HG03039 (cell line): ENCODE results near the gene PPM1L.
A peak's percentile ranks its signal among the peaks of the same experiment; 100 is the strongest.

Experiments used
- ATAC-seq: cut with Tn5 transposase; IDR thresholded peaks from one replicate; pipeline ENCODE4 v1.9.1; 2021; ENCODE audit warnings: mild to moderate bottlenecking, moderate library complexity; ENCODE audit not compliant: unreplicated experiment

PPM1L gene

GRCh38 chr3:160921020-160921635, 165.1 kb downstream of the PPM1L start:
- peak; percentile 59 for ATAC-seq

GRCh38 chr3:160924776-160925175, 168.7 kb downstream of the PPM1L start:
- ATAC-seq, result no peak

GRCh38 chr3:160927620-160928019, 171.6 kb downstream of the PPM1L start:
- ATAC-seq, result no peak

DNA sequence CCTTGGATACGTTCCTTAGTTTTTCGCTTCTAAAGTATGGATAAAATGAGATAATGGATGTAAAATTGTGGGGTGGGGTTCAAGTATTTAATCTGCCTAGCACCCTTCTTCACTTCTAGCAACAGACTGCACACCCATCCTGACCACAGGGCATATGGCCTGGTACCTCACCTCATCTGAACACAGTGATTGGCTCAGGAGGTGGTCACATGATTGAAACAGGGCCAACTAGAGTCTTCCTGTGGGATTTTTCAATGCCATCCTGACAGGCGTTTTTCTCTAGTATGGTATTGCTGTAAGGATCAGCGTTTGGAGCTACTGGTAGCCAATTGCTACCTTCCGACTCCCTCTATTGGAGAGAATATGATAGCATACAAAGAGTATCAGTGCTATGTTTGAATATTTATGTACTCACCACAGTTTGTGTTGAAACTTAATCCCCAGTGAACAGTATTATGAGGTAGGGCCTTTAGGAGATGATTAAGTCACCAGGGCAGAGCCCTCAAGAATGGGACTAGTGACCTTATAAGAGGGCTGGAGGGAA, 172.2 kb downstream of the PPM1L start:
- ATAC-seq, result no peak

GRCh38 chr3:160929595-160929994, 173.6 kb downstream of the PPM1L start:
- no peak for ATAC-seq

- ATAC-seq, result no peak
Measured at GRCh38 chr3:160931474-160931873, 175.4 kb downstream of the PPM1L start.

GRCh38 chr3:160935413-160936095, 179.5 kb downstream of the PPM1L start:
- no peak for ATAC-seq

DNA sequence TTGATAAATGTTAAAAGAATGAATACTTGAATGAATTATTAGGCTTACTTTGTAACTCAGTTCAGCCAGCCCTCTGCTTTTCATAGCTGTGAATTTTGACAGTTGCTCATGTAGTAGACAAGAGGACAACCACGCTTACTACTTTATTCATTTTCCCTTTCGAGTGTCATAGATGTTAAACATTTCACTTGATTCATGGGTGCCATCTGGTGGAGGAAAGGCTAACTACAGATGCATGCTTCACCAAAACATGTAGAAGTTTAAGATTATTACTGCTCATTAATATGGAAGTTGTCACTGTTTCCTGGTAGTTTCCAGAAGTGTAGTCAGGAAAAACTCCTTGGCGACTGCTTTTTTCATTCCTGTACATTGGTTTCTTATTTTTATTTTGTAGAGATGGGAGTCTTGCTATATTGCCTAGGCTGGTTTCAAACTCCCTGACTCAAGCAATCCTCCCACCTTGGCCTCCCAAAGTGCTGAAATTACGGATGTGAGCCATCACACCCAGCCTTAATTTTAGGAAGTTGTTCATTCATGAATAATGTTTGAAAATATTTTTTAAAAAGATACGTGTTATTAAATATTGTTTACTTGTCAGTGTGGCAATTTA, 186.0 kb downstream of the PPM1L start:
- peak; percentile 72 for ATAC-seq

- ATAC-seq, result no peak
Measured at GRCh38 chr3:160943996-160944395, 188.0 kb downstream of the PPM1L start.

DNA sequence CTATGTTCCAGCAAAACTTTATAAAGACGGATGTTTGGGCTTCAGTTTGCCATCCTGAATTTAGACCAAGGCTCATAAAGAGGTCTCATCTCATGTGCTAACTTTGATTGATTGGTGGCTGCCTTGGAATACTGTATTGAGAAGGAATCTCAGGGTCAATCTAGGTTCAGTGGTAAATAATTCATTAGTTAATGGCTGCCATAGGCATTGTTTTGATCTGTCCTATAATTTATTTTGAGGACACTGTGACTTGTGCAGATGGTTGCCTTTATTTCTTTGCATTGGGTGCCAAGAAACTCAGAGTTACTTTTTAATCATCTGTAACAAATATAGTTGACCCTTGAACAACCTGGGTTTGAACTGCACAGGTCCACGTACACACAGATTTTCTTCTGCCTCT, 189.3 kb downstream of the PPM1L start:
- no peak for ATAC-seq

DNA sequence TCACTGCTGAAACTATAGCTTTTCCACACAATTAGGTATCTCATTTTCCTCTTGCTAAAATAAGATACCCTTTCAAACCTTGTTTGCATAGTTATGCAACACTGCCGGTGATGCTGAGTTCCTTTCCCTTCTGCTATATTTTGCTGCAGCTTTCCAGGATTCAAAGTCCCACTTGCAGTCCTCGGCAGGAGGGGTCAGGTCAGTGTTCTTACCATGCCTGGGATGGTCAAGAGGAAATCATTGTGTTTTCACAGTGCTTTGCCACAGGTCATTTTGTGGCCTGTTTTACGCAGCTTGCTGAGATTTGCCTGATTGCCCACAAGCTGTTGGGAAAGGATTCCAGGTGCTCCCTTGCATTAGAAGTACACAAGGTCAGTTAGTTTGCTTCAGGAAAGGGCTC, 192.2 kb downstream of the PPM1L start:
- no peak for ATAC-seq

- no peak for ATAC-seq
Measured at GRCh38 chr3:160949460-160949859, 193.4 kb downstream of the PPM1L start.

DNA sequence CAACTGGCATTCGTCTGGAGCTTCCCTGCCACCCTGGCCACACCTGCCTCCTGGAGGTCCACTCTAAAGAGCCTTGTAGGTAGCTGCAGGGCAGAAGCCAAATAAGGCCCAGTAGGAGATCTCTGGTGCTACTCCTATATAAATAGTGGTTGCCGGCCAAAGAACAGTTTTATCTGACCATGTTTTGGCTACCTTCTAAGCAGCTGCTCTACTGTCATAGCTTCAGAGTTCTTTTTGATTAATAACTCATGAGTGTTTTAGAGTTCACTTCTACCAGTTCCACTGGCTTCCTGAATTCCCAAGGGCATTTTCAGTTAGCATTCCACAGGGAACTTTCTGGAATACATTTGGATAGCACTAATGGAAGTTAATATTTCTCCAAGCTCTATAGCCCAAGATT, 194.5 kb downstream of the PPM1L start:
- no peak for ATAC-seq

DNA sequence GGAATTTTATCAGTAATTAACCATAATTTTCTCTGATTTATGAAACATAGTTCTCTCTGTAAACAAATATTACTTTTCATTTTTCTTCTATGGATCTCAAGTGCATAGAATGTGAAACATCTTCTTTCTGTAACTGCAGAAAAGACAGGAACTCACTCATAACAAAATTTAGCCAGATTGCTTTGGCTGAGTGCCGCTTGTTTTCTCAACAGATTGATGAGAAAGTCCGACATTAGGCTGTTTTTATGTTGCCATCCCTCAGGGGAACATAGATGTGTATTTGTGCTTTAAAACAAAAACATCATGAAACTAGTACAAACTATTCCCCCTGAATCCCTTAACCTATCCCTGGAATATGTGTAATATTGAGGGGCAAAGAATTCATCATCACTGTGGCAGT, 194.9 kb downstream of the PPM1L start:
- no peak for ATAC-seq

GRCh38 chr3:160951642-160952487, 195.8 kb downstream of the PPM1L start:
- no peak for ATAC-seq

DNA sequence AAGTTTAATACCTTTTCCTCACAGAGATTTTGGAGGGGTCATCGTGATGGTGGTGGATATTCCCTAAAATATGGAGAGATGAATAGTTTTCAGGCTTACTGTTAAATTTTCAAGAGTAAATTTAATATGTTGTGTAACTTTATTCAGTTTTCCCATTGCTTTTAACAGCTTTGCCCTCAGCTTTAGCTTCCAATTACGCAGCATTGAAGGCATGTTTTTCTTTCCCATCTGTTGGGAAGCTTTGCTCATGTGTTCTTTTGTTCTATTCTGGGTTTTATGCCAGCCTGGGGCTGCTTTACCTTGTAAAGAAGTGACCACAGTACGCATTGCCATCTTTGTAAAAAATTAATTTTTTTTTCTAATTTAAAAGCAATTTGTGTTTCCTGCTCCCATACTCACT, 197.7 kb downstream of the PPM1L start:
- ATAC-seq, result no peak

GRCh38 chr3:160956785-160957184, 200.8 kb downstream of the PPM1L start:
- peak; percentile 58 for ATAC-seq

GRCh38 chr3:160960568-160960967, 204.5 kb downstream of the PPM1L start:
- no peak for ATAC-seq

DNA sequence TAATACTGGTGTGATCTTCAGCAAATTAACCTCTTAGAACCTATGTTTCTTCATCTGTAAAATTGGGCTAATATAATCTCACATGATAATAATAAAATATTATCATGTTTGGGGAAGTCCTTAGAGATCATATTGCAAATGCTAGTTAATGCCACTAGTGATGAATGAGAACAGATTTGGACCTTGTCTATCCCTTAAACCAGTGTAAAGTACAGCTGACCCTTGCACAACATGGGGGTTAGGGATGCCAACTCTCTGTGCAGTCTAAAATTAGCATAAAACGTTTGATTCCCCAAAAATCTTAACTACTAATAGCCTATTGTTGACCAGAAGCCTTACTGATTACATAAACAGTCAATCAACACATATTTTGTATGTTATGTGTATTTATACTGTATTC, 207.9 kb downstream of the PPM1L start:
- no peak for ATAC-seq

DNA sequence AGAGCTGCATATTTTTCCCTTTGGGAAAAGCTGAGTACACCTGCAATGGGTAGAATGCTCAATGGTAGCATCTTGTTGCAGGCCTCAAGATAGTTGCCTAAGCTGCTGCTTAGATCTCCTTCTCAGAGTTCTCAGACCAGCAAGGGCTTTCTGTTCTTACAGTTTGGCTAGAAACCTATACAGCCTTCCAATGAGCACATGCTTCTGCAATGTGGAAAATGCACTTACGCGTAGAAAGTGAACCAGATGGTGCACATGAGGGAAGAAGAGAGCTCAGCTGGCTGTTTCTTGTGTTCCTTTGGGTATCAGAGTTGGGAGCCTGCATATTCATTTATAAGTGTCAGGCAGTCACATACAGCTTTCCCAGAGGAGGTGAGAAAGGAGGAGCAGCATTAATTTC, 212.7 kb downstream of the PPM1L start:
- ATAC-seq, result no peak
